Measurements from ENCODE around the gene APC2.

GRCh38 chr19:1468821-1469254 is 18.9 kb downstream of the APC2 start:
- no peak for TF ChIP-seq GATA2 (IDR thresholded peaks at IDR 0.05; ENCODE audit: low read depth, low read length)
- no peak for TF ChIP-seq GATA3 (IDR thresholded peaks at IDR 0.05; ENCODE audit: low read depth, low read length)

All from SH-SY5Y (cell line).